HepG2 (cell line): ENCODE data around the gene TAS1R3. TPM values are rescaled to one million over a fixed set of nuclear protein-coding genes. Genes with fewer than 3 reads are reported as not detected.

Experiments
- AGO1 ChIP-seq: fragments of 200-400 bp; formaldehyde crosslinking; IDR thresholded peaks from 2 replicates; pipeline ENCODE4 v1.6.1; 2017; ENCODE audit warnings: mild to moderate bottlenecking, low read depth, low read length, moderate library complexity; ENCODE audit not compliant: poor library complexity, severe bottlenecking
- AKNA ChIP-seq: sonication (generic); formaldehyde crosslinking; IDR thresholded peaks from 2 replicates; pipeline ENCODE4 v1.4.0; 2020; ENCODE audit warnings: missing genetic modification reagents, borderline replicate concordance
- ARNT2 ChIP-seq: sonication (generic); formaldehyde crosslinking; IDR thresholded peaks from 2 replicates; pipeline ENCODE4 v1.8.0; 2022; ENCODE audit warnings: mild to moderate bottlenecking, low read depth, missing genetic modification reagents, moderate library complexity
- ARNTL ChIP-seq: sonication (generic); formaldehyde crosslinking; IDR thresholded peaks from 2 replicates; pipeline ENCODE4 v1.4.0; 2020; ENCODE audit warnings: mild to moderate bottlenecking, missing genetic modification reagents
- BRD4 ChIP-seq: sonication (generic); formaldehyde crosslinking; IDR thresholded peaks from 2 replicates; pipeline ENCODE4 v1.4.0; 2020; ENCODE audit warnings: missing genetic modification reagents
- DR1 ChIP-seq: sonication (generic); formaldehyde crosslinking; IDR thresholded peaks from 2 replicates; pipeline ENCODE4 v1.8.0; 2021; ENCODE audit warnings: mild to moderate bottlenecking, missing genetic modification reagents, inconsistent platforms
- IRF1 ChIP-seq: sonication (generic); formaldehyde crosslinking; IDR thresholded peaks from 2 replicates; pipeline ENCODE4 v1.4.0; 2020; ENCODE audit warnings: low read depth, mild to moderate bottlenecking, missing genetic modification reagents
- KDM2A ChIP-seq: sonication (generic); formaldehyde crosslinking; IDR thresholded peaks from 2 replicates; pipeline ENCODE4 v1.4.0; 2020; ENCODE audit warnings: low read depth, missing genetic modification reagents, borderline replicate concordance
- PATZ1 ChIP-seq: sonication (generic); formaldehyde crosslinking; IDR thresholded peaks from 2 replicates; pipeline ENCODE4 v1.4.0; 2020; ENCODE audit warnings: missing genetic modification reagents
- PRMT3 ChIP-seq: sonication (generic); formaldehyde crosslinking; IDR thresholded peaks from 2 replicates; pipeline ENCODE4 v1.8.1; 2022; ENCODE audit warnings: low read depth, mild to moderate bottlenecking, moderate library complexity, missing genetic modification reagents, borderline replicate concordance
- RARA ChIP-seq: IDR thresholded peaks from 2 replicates; pipeline ENCODE4 v1.6.1; 2016; ENCODE audit warnings: missing genetic modification reagents, missing compliant biosample characterization
- SP5 ChIP-seq: IDR thresholded peaks from 2 replicates; pipeline ENCODE4 v1.6.1; 2016; ENCODE audit warnings: low read depth, borderline replicate concordance
- TBX2 ChIP-seq: sonication (generic); formaldehyde crosslinking; IDR thresholded peaks from 2 replicates; pipeline ENCODE4 v1.5.0; 2020; ENCODE audit warnings: missing genetic modification reagents, mild to moderate bottlenecking, borderline replicate concordance
- TSC22D2 ChIP-seq: sonication (generic); formaldehyde crosslinking; IDR thresholded peaks from 2 replicates; pipeline ENCODE4 v1.5.1; 2020; ENCODE audit warnings: missing genetic modification reagents, mild to moderate bottlenecking, borderline replicate concordance
- ZBTB26 ChIP-seq: IDR thresholded peaks from 2 replicates; pipeline ENCODE4 v1.6.1; 2016; ENCODE audit warnings: missing compliant biosample characterization, missing genetic modification reagents, borderline replicate concordance
- ZNF616 ChIP-seq: sonication (generic); formaldehyde crosslinking; IDR thresholded peaks from 2 replicates; pipeline ENCODE4 v1.5.0; 2020; ENCODE audit warnings: low read depth, mild to moderate bottlenecking, missing genetic modification reagents
- ZNF770 ChIP-seq: sonication (generic); formaldehyde crosslinking; IDR thresholded peaks from 2 replicates; pipeline ENCODE4 v1.5.0; 2020; ENCODE audit warnings: mild to moderate bottlenecking, missing genetic modification reagents
- ZNF772 ChIP-seq: sonication (generic); formaldehyde crosslinking; IDR thresholded peaks from 2 replicates; pipeline ENCODE4 v1.5.0; 2020; ENCODE audit warnings: mild to moderate bottlenecking, missing genetic modification reagents
- polyA plus RNA-seq, 8 experiments: library from polyadenylated mRNA; depleted of rRNA in 3 of 8; stranded (reverse) in 7 of 8; unstranded in 1 of 8; fragments of >200 nt; fragmentation: Illumina TruSeq in 4 of 8; extraction: Trizol in 4 of 8; gene quantifications; 2 replicates each; pipeline versions ENCODE4 v1.2.1 to v1.2.3, GENCODE V29; 2011 to 2016; ENCODE audit warnings: low read depth in 4 of 8, missing spikeins in 1 of 8, mixed read lengths in 1 of 8; ENCODE audit not compliant: insufficient read depth in 1 of 8
- total RNA-seq, 5 experiments: library from RNA; depleted of rRNA; stranded (reverse); fragments of >200 nt; fragmentation: Illumina TruSeq; extraction: Trizol; gene quantifications; 2 replicates each; pipeline ENCODE4 v1.2.3, GENCODE V29; 2016; ENCODE audit warnings: low read depth in 1 of 5

The TAS1R3 gene
- total and polyA plus RNA-seq, 2 of the 13 experiments (the other 11 are each of a cell fraction or from before 2014, with no cell fraction given): 0.13 to 0.15 TPM

GRCh38 chr1:1334835-1335234 lies 3.8 kb downstream of the TAS1R3 start (continued):
- TF ChIP-seq PATZ1 (CRISPR knock-in tag): 0 out of 2 replicates have a peak, but pooled peaks have one; percentile 24
- TF ChIP-seq ZBTB26 (CRISPR knock-in tag): peak; percentile 75
- no peak for TF ChIP-seq AGO1
- peak; percentile 59; the same call in 1 of the 2 replicates for TF ChIP-seq ARNT2 (CRISPR knock-in tag)
- 0 out of 2 replicates have a peak, but pooled peaks have one; percentile 52 for TF ChIP-seq ZNF616 (CRISPR knock-in tag)
- TF ChIP-seq TSC22D2: peak; percentile 88; the same call in 1 of the 2 replicates
- TF ChIP-seq IRF1 (CRISPR knock-in tag): no peak
- TF ChIP-seq ARNTL (CRISPR knock-in tag): 0 out of 2 replicates have a peak, but pooled peaks have one; percentile 58
- TF ChIP-seq AKNA (CRISPR knock-in tag): no peak
- TF ChIP-seq KDM2A (CRISPR knock-in tag): no peak
- TF ChIP-seq SP5: 0 out of 2 replicates have a peak, but pooled peaks have one; percentile 12
- TF ChIP-seq DR1 (CRISPR knock-in tag): peak; percentile 44; the same call in 1 of the 2 replicates
- TF ChIP-seq ZNF770 (CRISPR knock-in tag): no peak
- no peak for TF ChIP-seq BRD4 (CRISPR knock-in tag)
- no peak for TF ChIP-seq PRMT3
- TF ChIP-seq RARA: peak; percentile 53; the same call in 1 of the 2 replicates
- TF ChIP-seq TBX2 (CRISPR knock-in tag): peak; percentile 77
- TF ChIP-seq ZNF772 (CRISPR knock-in tag): peak; percentile 83; the same call in 1 of the 2 replicates
